ENCODE results near the gene DDX25. TPM values are rescaled to one million over a fixed set of nuclear protein-coding genes. Genes with fewer than 3 reads are reported as not detected.
"Not testable (repeated sequence)": the region's sequence is repeated elsewhere in the genome, so short reads cannot be mapped to it uniquely, and the experiment has no call there.

The DDX25 gene
- 0.47 and 0.89 TPM in 2 replicates for polyA plus RNA-seq (2013)

DNA sequence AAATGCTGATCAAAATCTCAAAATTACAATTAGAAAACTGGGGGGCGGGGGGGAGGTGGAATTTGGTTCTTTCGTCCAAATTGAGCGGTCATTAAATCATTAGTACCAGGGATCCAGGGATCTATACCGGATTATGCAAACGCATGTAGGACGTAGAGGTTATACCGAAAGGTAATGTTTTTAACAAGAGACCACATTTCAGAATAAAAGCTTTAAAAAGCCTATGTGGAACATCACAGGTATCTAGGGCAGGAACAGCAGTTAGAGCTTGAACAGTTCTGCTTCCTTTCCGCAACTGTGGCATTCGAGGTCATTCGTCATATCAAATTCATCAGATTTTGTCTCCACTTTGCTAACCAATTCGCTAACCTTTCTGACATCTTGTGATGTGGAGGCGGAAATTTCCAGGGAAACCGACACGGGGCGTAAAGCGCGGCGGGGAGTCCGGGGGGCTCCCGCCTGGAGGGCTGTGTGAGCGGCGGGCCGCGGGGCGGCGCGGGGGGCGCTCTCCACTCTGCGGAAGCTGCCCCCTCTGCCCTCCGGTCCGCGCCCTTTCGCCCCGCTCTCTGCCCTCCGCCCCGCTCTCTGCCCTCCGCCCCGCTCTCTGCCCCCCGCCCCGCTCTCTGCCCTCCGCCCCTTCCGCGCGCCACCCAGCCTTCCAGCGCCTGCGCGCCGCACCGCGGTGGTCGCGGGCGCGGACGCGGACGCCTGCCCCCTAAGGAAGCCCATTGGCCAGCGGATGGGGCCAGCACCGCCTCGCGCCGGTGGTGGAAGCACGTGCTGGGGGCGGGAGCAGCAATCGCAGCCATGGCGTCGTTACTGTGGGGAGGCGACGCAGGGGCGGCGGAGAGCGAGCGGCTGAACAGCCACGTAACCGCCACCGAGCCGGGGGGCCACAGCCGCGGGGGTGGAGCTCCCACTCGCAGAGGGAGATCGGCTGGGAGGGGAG, at the start of gene DDX25:
TSS of gene DDX25 (plus strand) at position 798 of the 949 bp plus-strand sequence. CDS start at position 808, 10 bp downstream.
- no peaks in the 10 kb centered on the region for H3K79me1 ChIP-seq (ENCODE audit: low read length)
- H3K14ac ChIP-seq (ENCODE audit: low read length): no peak within 1 kb of the TSS
- H2AK5ac ChIP-seq (ENCODE audit: low read length): no peak within 1 kb of the TSS
- no peak within 1 kb of the TSS for H3K27ac ChIP-seq (ENCODE audit: low read depth, low read length)
- no peaks in the 10 kb centered on the region for H3K79me2 ChIP-seq (ENCODE audit: control insufficient read depth, insufficient read depth, low read length, poor library complexity)
- no peak within 1 kb of the TSS for H2BK12ac ChIP-seq (ENCODE audit: low read length)
- peaks cover 13% of the 10 kb centered on the region for H3K27me3 ChIP-seq (ENCODE audit: insufficient read depth, low read length)
- H3K4me3 ChIP-seq (ENCODE audit: low read depth, low read length): peak within 1 kb of the TSS; percentile 59
- H2BK5ac ChIP-seq (ENCODE audit: low read depth, low read length, poor library complexity): no peak within 1 kb of the TSS
- H3K18ac ChIP-seq (ENCODE audit: low read length): no peak within 1 kb of the TSS
- peak within 1 kb of the TSS; percentile 72 for H3K4me2 ChIP-seq (ENCODE audit: low read length)
- no peak within 1 kb of the TSS for H4K8ac ChIP-seq (ENCODE audit: low read depth, low read length)
- H2AFZ ChIP-seq (ENCODE audit: insufficient read depth, low read length, poor library complexity): peak within 1 kb of the TSS; percentile 26
- no peak within 1 kb of the TSS for H4K91ac ChIP-seq (ENCODE audit: low read depth, low read length)
- no peak within 1 kb of the TSS for H2BK120ac ChIP-seq (ENCODE audit: insufficient read depth, low read length, poor library complexity)
- H4K12ac ChIP-seq (ENCODE audit: low read depth, low read length): no peak within 1 kb of the TSS
- no peak within 1 kb of the TSS for H3K23ac ChIP-seq (ENCODE audit: low read length)
- no peak within 1 kb of the TSS for H3K4ac ChIP-seq (ENCODE audit: low read depth, low read length)
- DNase-seq: peak in 1 of 2 donors; percentile 21
- H3K36me3 ChIP-seq (ENCODE audit: control insufficient read depth in 1 of 2, insufficient read depth in 2 of 2, low read length in 2 of 2): peaks cover 2 to 7% of the 10 kb centered on the region in 2 experiments
- peaks cover 8% of the 10 kb centered on the region in 2 experiments for H3K4me1 ChIP-seq (ENCODE audit: control insufficient read depth in 1 of 2, insufficient read depth in 2 of 2, low read length in 2 of 2)
- H3K9me3 ChIP-seq (ENCODE audit: insufficient read depth, low read depth, low read length): peaks cover 6% of the 10 kb centered on the region
- H3K9ac ChIP-seq (ENCODE audit: low read length): no peak within 1 kb of the TSS
- no CpG with 5 or more reads among the region's 81 CpGs for WGBS (ENCODE audit: extremely low coverage, insufficient coverage, insufficient read length)

DNA sequence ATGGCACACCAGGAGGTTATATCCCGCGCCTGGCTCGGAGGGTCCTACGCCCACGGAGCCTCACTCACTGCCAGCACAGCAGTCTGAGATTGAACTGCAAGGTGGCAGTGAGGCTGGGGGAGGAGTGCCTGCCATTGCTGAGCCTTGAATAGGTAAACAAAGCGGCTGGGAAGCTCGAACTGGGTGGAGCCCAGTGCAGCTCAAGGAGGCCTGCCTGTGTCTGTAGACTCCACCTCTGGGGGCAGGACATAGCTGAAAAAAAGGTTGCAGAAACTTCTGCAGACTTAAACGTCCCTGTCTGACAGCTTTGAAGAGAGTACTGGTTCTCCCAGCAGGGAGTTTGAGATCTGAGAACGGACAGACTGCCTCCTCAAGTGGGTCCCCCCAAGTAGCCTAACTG, 46.6 kb upstream of the DDX25 start:
- not testable (repeated sequence) for H3K27me3 ChIP-seq (ENCODE audit: insufficient read depth, low read length); H3K18ac ChIP-seq (ENCODE audit: low read length); H4K91ac ChIP-seq (ENCODE audit: low read depth, low read length); H2AFZ ChIP-seq (ENCODE audit: insufficient read depth, low read length, poor library complexity); H3K79me1 ChIP-seq (ENCODE audit: low read length); H3K36me3 ChIP-seq (ENCODE audit: control insufficient read depth in 1 of 2, insufficient read depth in 2 of 2, low read length in 2 of 2); H3K4me2 ChIP-seq (ENCODE audit: low read length); H3K9ac ChIP-seq (ENCODE audit: low read length); H4K8ac ChIP-seq (ENCODE audit: low read depth, low read length); H3K4me1 ChIP-seq (ENCODE audit: control insufficient read depth in 1 of 2, insufficient read depth in 2 of 2, low read length in 2 of 2); H3K23ac ChIP-seq (ENCODE audit: low read length); DNase-seq; H3K79me2 ChIP-seq (ENCODE audit: control insufficient read depth, insufficient read depth, low read length, poor library complexity); H3K14ac ChIP-seq (ENCODE audit: low read length); H2BK12ac ChIP-seq (ENCODE audit: low read length); H3K4ac ChIP-seq (ENCODE audit: low read depth, low read length); H3K27ac ChIP-seq (ENCODE audit: low read depth, low read length); H4K12ac ChIP-seq (ENCODE audit: low read depth, low read length); H2BK120ac ChIP-seq (ENCODE audit: insufficient read depth, low read length, poor library complexity); H2BK5ac ChIP-seq (ENCODE audit: low read depth, low read length, poor library complexity); H2AK5ac ChIP-seq (ENCODE audit: low read length); H3K9me3 ChIP-seq (ENCODE audit: insufficient read depth, low read depth, low read length); H3K4me3 ChIP-seq (ENCODE audit: low read depth, low read length)
- WGBS (ENCODE audit: extremely low coverage, insufficient coverage, insufficient read length): no CpG with 5 or more reads among the region's 9 CpGs

- not testable (repeated sequence) for H3K79me1 ChIP-seq (ENCODE audit: low read length); H3K14ac ChIP-seq (ENCODE audit: low read length); H3K4ac ChIP-seq (ENCODE audit: low read depth, low read length); H3K23ac ChIP-seq (ENCODE audit: low read length); H3K36me3 ChIP-seq (ENCODE audit: control insufficient read depth in 1 of 2, insufficient read depth in 2 of 2, low read length in 2 of 2); H2AK5ac ChIP-seq (ENCODE audit: low read length); H3K4me2 ChIP-seq (ENCODE audit: low read length); H3K27ac ChIP-seq (ENCODE audit: low read depth, low read length); H3K4me1 ChIP-seq (ENCODE audit: control insufficient read depth in 1 of 2, insufficient read depth in 2 of 2, low read length in 2 of 2); H3K9ac ChIP-seq (ENCODE audit: low read length); H4K91ac ChIP-seq (ENCODE audit: low read depth, low read length); H3K27me3 ChIP-seq (ENCODE audit: insufficient read depth, low read length); H2BK12ac ChIP-seq (ENCODE audit: low read length); H2AFZ ChIP-seq (ENCODE audit: insufficient read depth, low read length, poor library complexity); H2BK5ac ChIP-seq (ENCODE audit: low read depth, low read length, poor library complexity); DNase-seq; H3K9me3 ChIP-seq (ENCODE audit: insufficient read depth, low read depth, low read length); H4K8ac ChIP-seq (ENCODE audit: low read depth, low read length); H2BK120ac ChIP-seq (ENCODE audit: insufficient read depth, low read length, poor library complexity); H3K4me3 ChIP-seq (ENCODE audit: low read depth, low read length); H3K18ac ChIP-seq (ENCODE audit: low read length); H3K79me2 ChIP-seq (ENCODE audit: control insufficient read depth, insufficient read depth, low read length, poor library complexity); H4K12ac ChIP-seq (ENCODE audit: low read depth, low read length)
- WGBS (ENCODE audit: extremely low coverage, insufficient coverage, insufficient read length): no CpG with 5 or more reads among the region's 33 CpGs
These were observed 41.5 kb upstream of the DDX25 start for GRCh38 chr11:125862786-125863185.

- H2AK5ac ChIP-seq (ENCODE audit: low read length); DNase-seq; H2BK12ac ChIP-seq (ENCODE audit: low read length); H3K4me2 ChIP-seq (ENCODE audit: low read length); H4K8ac ChIP-seq (ENCODE audit: low read depth, low read length); H3K4me3 ChIP-seq (ENCODE audit: low read depth, low read length); H4K91ac ChIP-seq (ENCODE audit: low read depth, low read length); H2BK5ac ChIP-seq (ENCODE audit: low read depth, low read length, poor library complexity); H3K4me1 ChIP-seq (ENCODE audit: control insufficient read depth in 1 of 2, insufficient read depth in 2 of 2, low read length in 2 of 2); H3K9me3 ChIP-seq (ENCODE audit: insufficient read depth, low read depth, low read length); H3K14ac ChIP-seq (ENCODE audit: low read length); H4K12ac ChIP-seq (ENCODE audit: low read depth, low read length); H3K79me1 ChIP-seq (ENCODE audit: low read length); H3K27ac ChIP-seq (ENCODE audit: low read depth, low read length); H2BK120ac ChIP-seq (ENCODE audit: insufficient read depth, low read length, poor library complexity); H3K9ac ChIP-seq (ENCODE audit: low read length); H3K23ac ChIP-seq (ENCODE audit: low read length); H3K27me3 ChIP-seq (ENCODE audit: insufficient read depth, low read length); H3K79me2 ChIP-seq (ENCODE audit: control insufficient read depth, insufficient read depth, low read length, poor library complexity); H3K4ac ChIP-seq (ENCODE audit: low read depth, low read length); H3K36me3 ChIP-seq (ENCODE audit: control insufficient read depth in 1 of 2, insufficient read depth in 2 of 2, low read length in 2 of 2); H2AFZ ChIP-seq (ENCODE audit: insufficient read depth, low read length, poor library complexity); H3K18ac ChIP-seq (ENCODE audit: low read length): not testable (repeated sequence)
- no CpG with 5 or more reads among the region's 4 CpGs for WGBS (ENCODE audit: extremely low coverage, insufficient coverage, insufficient read length)
These were observed 39.0 kb upstream of the DDX25 start for GRCh38 chr11:125865354-125865753.

Data from trophoblast cell (in vitro differentiated cells and primary cell).